Smooth muscle cell of the umbilical artery (primary cell): Measurements from ENCODE around the gene SWI5. TPM values are rescaled to one million over a fixed set of nuclear protein-coding genes. Genes with fewer than 3 reads are reported as not detected.

Experiments used
- total RNA-seq: library from RNA; depleted of rRNA; stranded (reverse); fragments of >200 nt; gene quantifications from 2 replicates; pipeline ENCODE4 v1.2.3, GENCODE V29; 2014

Gene SWI5
- total RNA-seq: 34.6 and 38.0 TPM in 2 replicates

DNA sequence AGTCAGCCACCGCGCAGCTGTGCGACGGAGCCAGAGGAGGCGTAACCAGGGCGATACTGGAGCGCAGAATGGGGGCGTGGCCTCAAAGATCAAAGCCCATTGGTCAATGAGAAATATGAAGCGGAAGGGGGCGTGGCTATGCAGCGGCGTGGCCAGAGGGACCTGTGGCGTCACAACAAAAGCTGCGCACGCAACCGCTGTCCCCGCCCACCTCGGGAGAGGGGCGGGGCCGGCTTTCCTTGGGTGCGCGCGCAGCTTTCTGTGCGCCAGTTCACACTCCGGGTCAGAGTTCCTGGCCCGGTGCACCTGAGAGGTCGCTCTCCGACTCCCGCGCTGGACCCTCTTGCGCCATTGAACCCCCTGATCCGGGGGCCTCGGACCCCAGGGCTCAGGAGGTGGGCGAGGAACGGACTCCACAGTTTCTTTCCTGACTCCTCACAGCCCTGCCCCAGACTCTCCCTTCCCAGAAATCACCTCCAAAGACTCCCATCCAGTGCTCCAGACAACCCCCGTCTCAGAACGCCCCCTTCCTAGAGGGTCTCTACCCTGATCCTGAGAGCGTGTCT lies at the start of gene SWI5:
SWI5 (plus strand) TSS at position 269 of the 566 bp plus-strand sequence.

DNA sequence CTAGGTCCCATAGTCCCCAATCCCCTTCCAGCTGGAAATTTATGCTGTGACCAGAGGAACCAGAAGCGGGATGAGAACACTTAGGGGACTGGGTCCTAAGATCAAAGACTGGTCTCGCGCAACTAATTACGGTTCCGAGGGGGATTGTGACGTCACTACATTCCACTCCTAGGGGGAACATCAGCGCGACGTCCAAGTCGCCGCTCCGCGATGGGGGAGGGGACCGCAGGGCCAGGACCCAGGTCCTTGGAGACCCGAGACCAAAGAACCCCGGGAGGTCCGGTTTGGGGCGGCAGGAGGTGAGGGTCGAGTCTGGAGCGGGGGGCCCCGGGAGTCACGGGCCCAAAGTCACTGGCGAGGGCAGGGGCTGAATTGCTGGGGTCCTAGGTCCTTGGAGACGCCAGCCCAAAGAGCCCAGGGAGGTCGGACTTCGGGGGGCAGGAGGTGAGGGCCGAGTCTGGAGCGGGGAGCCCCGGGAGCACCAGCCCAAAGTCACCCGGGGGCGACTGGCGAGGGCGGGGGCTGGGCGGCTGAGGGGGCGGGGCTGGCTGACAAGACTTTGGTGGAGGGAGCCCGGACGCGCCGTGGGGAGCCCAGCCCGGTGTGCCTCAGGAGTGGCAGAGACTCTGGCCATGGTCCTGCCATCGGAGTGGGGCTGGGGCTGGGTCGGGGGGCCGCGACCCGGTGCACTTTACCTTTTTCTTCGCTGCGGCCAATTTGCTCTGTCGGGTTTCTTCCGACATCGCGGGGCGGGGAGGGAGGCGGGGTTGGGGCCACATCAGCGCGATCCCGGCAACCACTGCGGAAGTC lies 673 bp upstream of the SWI5 start, which contains the start of gene GOLGA2:
GOLGA2 (minus strand) TSS at position 810 of the 810 bp plus-strand sequence; CDS start at position 779, 31 bp downstream.

DNA sequence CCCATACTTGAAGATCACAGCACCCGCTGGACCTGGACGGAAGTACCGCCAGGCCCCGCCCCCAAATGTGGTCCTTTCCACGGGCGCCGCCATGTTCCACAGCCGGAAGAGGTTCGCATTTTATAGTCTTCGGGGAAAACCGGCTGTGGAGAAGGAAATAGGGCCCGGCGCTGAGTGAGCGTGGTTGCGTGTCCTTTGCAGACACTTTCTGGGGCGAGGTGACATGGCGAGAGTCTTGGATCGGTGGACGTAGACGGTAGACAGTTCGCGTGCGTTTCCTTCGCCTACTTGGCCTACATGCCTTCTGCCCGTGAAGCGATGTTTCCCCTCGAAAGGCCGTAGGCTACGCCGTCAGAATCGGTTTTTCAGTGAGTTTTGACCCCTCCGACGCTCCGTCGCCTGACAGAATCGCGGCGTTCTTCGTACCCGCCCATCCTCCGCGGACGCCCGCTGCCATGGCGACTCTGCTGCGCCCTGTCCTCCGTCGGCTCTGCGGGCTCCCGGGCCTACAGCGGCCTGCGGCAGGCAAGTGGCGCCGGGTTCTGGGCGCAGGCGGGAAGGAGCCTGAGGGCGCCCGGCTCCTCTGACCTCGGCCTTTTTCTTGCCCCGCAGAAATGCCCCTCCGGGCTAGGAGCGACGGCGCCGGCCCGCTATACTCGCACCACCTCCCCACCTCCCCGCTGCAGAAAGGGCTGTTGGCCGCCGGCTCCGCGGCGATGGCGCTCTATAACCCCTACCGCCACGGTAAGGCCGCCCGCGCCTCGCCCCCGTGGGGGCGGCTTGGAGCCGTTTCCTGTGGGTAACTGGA lies 46.5 kb downstream of the SWI5 start, which contains the start of the genes COQ4 and TRUB2:
COQ4 (plus strand) TSS at position 436 of the 808 bp plus-strand sequence; CDS start at position 456, 20 bp downstream.
TRUB2 (minus strand) TSS at position 44 of the 808 bp plus-strand sequence; CDS start at position 5, 39 bp downstream.

Other genes starting within 250 kb of the SWI5 start
- gene NAIF1, start 209.0 kb upstream of the SWI5 start, total RNA-seq: 8.2 and 11.6 TPM in 2 replicates
- 19.2 and 21.7 TPM in 2 replicates for gene SLC25A25, start 208.0 kb upstream of the SWI5 start, total RNA-seq
- gene PTGES2, start 148.5 kb upstream of the SWI5 start, total RNA-seq: 53.4 and 70.1 TPM in 2 replicates
- not detected in 2 replicates for gene LCN2, start 126.8 kb upstream of the SWI5 start, total RNA-seq
- 40.9 and 47.8 TPM in 2 replicates for gene BBLN, start 116.0 kb upstream of the SWI5 start, total RNA-seq
- 17.2 and 42.0 TPM in 2 replicates for gene CIZ1, start 84.7 kb upstream of the SWI5 start, total RNA-seq
- gene DNM1, start 72.9 kb upstream of the SWI5 start, total RNA-seq: 9.5 and 14.2 TPM in 2 replicates
- 146 and 160 TPM in 2 replicates for gene GOLGA2, start 269 bp upstream of the SWI5 start, total RNA-seq
- gene TRUB2, start 46.2 kb downstream of the SWI5 start, total RNA-seq: 8.9 and 10.4 TPM in 2 replicates
- gene COQ4, start 46.6 kb downstream of the SWI5 start, total RNA-seq: 19.6 and 20.8 TPM in 2 replicates
- gene SLC27A4, start 64.3 kb downstream of the SWI5 start, total RNA-seq: 16.3 and 22.0 TPM in 2 replicates
- 20.5 and 34.4 TPM in 2 replicates for gene URM1, start 95.1 kb downstream of the SWI5 start, total RNA-seq
- 158 and 228 TPM in 2 replicates for gene CERCAM, start 144.6 kb downstream of the SWI5 start, total RNA-seq
- 39.2 and 56.0 TPM in 2 replicates for gene ODF2, start 179.7 kb downstream of the SWI5 start, total RNA-seq
- gene GLE1, start 228.4 kb downstream of the SWI5 start, total RNA-seq: 15.1 and 24.1 TPM in 2 replicates